RWPE1 (cell line): ENCODE measurements around the gene STK24.

Experiments
- CTCF ChIA-PET: fragments of 350-600 bp; sonication (Branson Sonifier 250); formaldehyde crosslinking; extraction: SDS; loops from one replicate; lab custom pipeline; 2021; lab: Yijun Ruan, JAX
- POLR2A ChIA-PET: fragments of 400-600 bp; formaldehyde crosslinking; extraction: SDS; loops from one replicate; lab custom pipeline; 2020; ENCODE audit warnings: antibody characterized with exemption; ENCODE audit not compliant: low non-redundant PET; lab: Yijun Ruan, JAX
- DNase-seq: peaks from one replicate; pipeline ENCODE4 v3.0.0; 2012; ENCODE audit warnings: low spot score
- H3K27ac ChIP-seq: fragments of 450-650 bp; 2 replicates; pipeline ENCODE4 v1.5.1; 2017
- CTCF ChIP-seq: fragments of 450-650 bp; conservative IDR thresholded peaks from 2 replicates; pipeline ENCODE4 v1.5.1; 2017; ENCODE audit warnings: low read depth, mild to moderate bottlenecking

Gene STK24

GRCh38 chr13:98406427-98406826, 170.5 kb downstream of the STK24 start:
- ChIA-PET CTCF (interaction anchor here (0.7 kb wide), 1 partner anchor 21 kb away, joined by 9 read pairs; no protein-coding TSS in a partner anchor), POLR2A (no interaction called here)
- H3K27ac ChIP-seq, result no peak overlapping the region

GRCh38 chr13:98405690-98406344, 171.1 kb downstream of the STK24 start:
- no peak for DNase-seq
- POLR2A ChIA-PET, result no interaction called here
- TF ChIP-seq CTCF, result no peak
- H3K27ac ChIP-seq, result no peak overlapping the region
- CTCF ChIA-PET, result interaction anchor here (0.7 to 1.4 kb wide), 2 partner anchors 24 to 28 kb away, joined by 3 to 4 read pairs; no protein-coding TSS in a partner anchor

More at GRCh38 chr13:98406427-98406826, 170.5 kb downstream of the STK24 start:
- TF ChIP-seq CTCF, result no peak
- DNase-seq, result no peak

GRCh38 chr13:98405107-98405571, 171.8 kb downstream of the STK24 start:
- no peak for DNase-seq
- ChIA-PET CTCF (interaction anchor here (1.4 kb wide), 1 partner anchor 29 kb away, joined by 3 read pairs; no protein-coding TSS in a partner anchor), POLR2A (no interaction called here)
- no peak overlapping the region for H3K27ac ChIP-seq
- no peak for TF ChIP-seq CTCF

GRCh38 chr13:98403076-98403475, 173.8 kb downstream of the STK24 start:
- ChIA-PET CTCF (interaction anchor here (0.6 kb wide), 1 partner anchor 274 kb away, joined by 4 read pairs; no protein-coding TSS in a partner anchor), POLR2A (no interaction called here)
- DNase-seq, result no peak
- TF ChIP-seq CTCF, result no peak
- H3K27ac ChIP-seq, result no peak overlapping the region

- ChIA-PET CTCF (no interaction called here), POLR2A (no interaction called here)
- no peak for TF ChIP-seq CTCF
- no peak for DNase-seq
- H3K27ac ChIP-seq, result no peak overlapping the region
Measured at GRCh38 chr13:98401934-98402333, 175.0 kb downstream of the STK24 start.

GRCh38 chr13:98399756-98400155, 177.2 kb downstream of the STK24 start:
- ChIA-PET CTCF (interaction anchor here (0.7 kb wide), 1 partner anchor 590 kb away, joined by 3 read pairs; no protein-coding TSS in a partner anchor), POLR2A (no interaction called here)
- no peak overlapping the region for H3K27ac ChIP-seq
- no peak for TF ChIP-seq CTCF
- DNase-seq, result no peak
